Mammary epithelial cell (primary cell): ENCODE measurements around the gene DBI.

Experiments
- CTCF ChIP-seq, 2 donors: IDR thresholded peaks in 1 of 2; conservative IDR thresholded peaks in 1 of 2; 2 replicates each; pipeline ENCODE4 v1.5.1; 2011 to 2012; ENCODE audit warnings: inconsistent platforms in 2 of 2, low read length in 2 of 2, mild to moderate bottlenecking in 2 of 2, control low read depth in 1 of 2, low read depth in 1 of 2; ENCODE audit not compliant: insufficient read depth in 1 of 2; ENCODE audit errors: extremely low read depth in 1 of 2
- EZH2 ChIP-seq: IDR thresholded peaks from 2 replicates; pipeline ENCODE4 v1.6.1; 2012; ENCODE audit warnings: low read length, inconsistent platforms, borderline replicate concordance

- TF ChIP-seq CTCF (conservative IDR thresholded peaks at IDR 0.05 in 1 of 2, IDR thresholded peaks at IDR 0.05 in 1 of 2; ENCODE audit: extremely low read depth in 1 of 2, insufficient read depth in 1 of 2, low read depth in 1 of 2, low read length in 2 of 2) (no peak), EZH2 (no peak)
Measured at GRCh38 chr2:119377294-119377992, 10.7 kb downstream of the DBI start.
